IMR-90 (cell line): Measurements from ENCODE around the gene ATRX. TPM values are rescaled to one million over a fixed set of nuclear protein-coding genes. Genes with fewer than 3 reads are reported as not detected.
A peak's percentile ranks its signal among the peaks of the same experiment; 100 is the strongest.

Source experiments
- ATAC-seq: fragments of 200-7000 bp; cut with Tn5 transposase; 2 replicates; pipeline ENCODE4 v1.9.1; 2020; ENCODE audit warnings: low read depth, mild to moderate bottlenecking, moderate library complexity
- BruUV-seq: library from RNA; stranded (reverse); fragments of 400-500 nt; replicated peaks from 2 replicates; lab custom pipeline; 2021; lab: Mats Ljungman, UMichigan
- CTCF ChIA-PET: fragments of 300-600 bp; formaldehyde crosslinking; extraction: SDS; loops from one replicate; lab custom pipeline; 2021; ENCODE audit warnings: antibody characterized with exemption; lab: Yijun Ruan, JAX
- POLR2A ChIA-PET: fragments of 300-600 bp; sonication (Branson Sonifier 250); formaldehyde crosslinking; loops from one replicate; lab custom pipeline; 2022; ENCODE audit warnings: antibody characterized with exemption; ENCODE audit not compliant: unreplicated experiment; lab: Charles Lee
- DNase-seq: peaks from one replicate; pipeline ENCODE4 v3.0.0; 2013
- H2AFZ ChIP-seq: replicated peaks from 2 replicates; pipeline ENCODE3; 2013; ENCODE audit warnings: low read length, mild to moderate bottlenecking; ENCODE audit not compliant: poor library complexity
- H2AK5ac ChIP-seq: 2 replicates; pipeline ENCODE4 v1.6.1; 2013; ENCODE audit warnings: low read depth, low read length, inconsistent platforms
- H2AK9ac ChIP-seq: replicated peaks from 2 replicates; pipeline ENCODE3; 2013; ENCODE audit warnings: mild to moderate bottlenecking, low read depth, low read length, moderate library complexity; ENCODE audit not compliant: poor library complexity
- H2BK120ac ChIP-seq: 2 replicates; pipeline ENCODE4 v1.6.1; 2013; ENCODE audit warnings: low read depth, low read length, inconsistent platforms
- H2BK15ac ChIP-seq: 3 replicates; pipeline ENCODE4 v1.6.1; 2013; ENCODE audit warnings: low read depth, low read length, inconsistent platforms
- H2BK20ac ChIP-seq: 2 replicates; pipeline ENCODE4 v1.6.1; 2013; ENCODE audit warnings: low read depth, mild to moderate bottlenecking, inconsistent platforms, low read length, moderate library complexity
- H2BK5ac ChIP-seq: 2 replicates; pipeline ENCODE4 v1.6.1; 2013; ENCODE audit warnings: mild to moderate bottlenecking, low read depth, low read length, inconsistent platforms; ENCODE audit not compliant: poor library complexity, severe bottlenecking
- H3K14ac ChIP-seq: replicated peaks from 2 replicates; pipeline ENCODE4 v1.6.1; 2013; ENCODE audit warnings: low read depth, low read length, inconsistent platforms
- H3K18ac ChIP-seq: 2 replicates; pipeline ENCODE4 v1.6.1; 2013; ENCODE audit warnings: low read depth, low read length, control low read depth
- H3K23ac ChIP-seq: 2 replicates; pipeline ENCODE4 v1.6.1; 2013; ENCODE audit warnings: low read depth, low read length, inconsistent platforms
- H3K27ac ChIP-seq: 2 replicates; pipeline ENCODE4 v1.5.1; 2013; ENCODE audit warnings: mild to moderate bottlenecking, control low read depth, low read length; ENCODE audit not compliant: insufficient read depth
- H3K27me3 ChIP-seq: 2 replicates; pipeline ENCODE4 v1.6.1; 2013; ENCODE audit warnings: low read length; ENCODE audit not compliant: control insufficient read depth, insufficient read depth
- H3K36me3 ChIP-seq: 2 replicates; pipeline ENCODE4 v1.6.1; 2013; ENCODE audit warnings: low read length, mixed read lengths; ENCODE audit not compliant: control insufficient read depth, insufficient read depth
- H3K4ac ChIP-seq: 2 replicates; pipeline ENCODE4 v1.6.1; 2013; ENCODE audit warnings: low read depth, low read length, inconsistent platforms
- H3K4me1 ChIP-seq: 2 replicates; pipeline ENCODE4 v1.6.1; 2013; ENCODE audit warnings: low read length, mixed read lengths; ENCODE audit not compliant: control insufficient read depth, insufficient read depth
- H3K4me2 ChIP-seq: 2 replicates; pipeline ENCODE4 v1.6.1; 2013; ENCODE audit warnings: low read depth, mild to moderate bottlenecking, control low read depth, low read length, moderate library complexity
- H3K4me3 ChIP-seq: 2 replicates; pipeline ENCODE4 v1.5.1; 2013; ENCODE audit warnings: low read depth, mild to moderate bottlenecking, control low read depth, low read length, moderate library complexity; ENCODE audit not compliant: insufficient read depth
- H3K56ac ChIP-seq: 2 replicates; pipeline ENCODE4 v1.6.1; 2013; ENCODE audit warnings: low read length, inconsistent platforms; ENCODE audit not compliant: insufficient read depth; ENCODE audit errors: extremely low read depth
- H3K79me1 ChIP-seq, 2 experiments: 2 replicates each; pipeline ENCODE4 v1.6.1; 2013; ENCODE audit warnings: low read length in 2 of 2, inconsistent platforms in 1 of 2, low read depth in 1 of 2
- H3K9ac ChIP-seq: 2 replicates; pipeline ENCODE4 v1.6.1; 2013; ENCODE audit warnings: low read depth, low read length, control low read depth
- H3K9me1 ChIP-seq: 2 replicates; pipeline ENCODE4 v1.6.1; 2013; ENCODE audit warnings: low read length, inconsistent platforms; ENCODE audit not compliant: insufficient read depth
- H3K9me3 ChIP-seq: 2 replicates; pipeline ENCODE4 v1.6.1; 2013; ENCODE audit warnings: low read length; ENCODE audit not compliant: control insufficient read depth, insufficient read depth
- H4K20me1 ChIP-seq: 2 replicates; pipeline ENCODE4 v1.6.1; 2013; ENCODE audit warnings: low read length, inconsistent platforms; ENCODE audit not compliant: insufficient read depth
- H4K5ac ChIP-seq: 2 replicates; pipeline ENCODE4 v1.6.1; 2013; ENCODE audit warnings: mild to moderate bottlenecking, low read depth, low read length, control low read depth
- H4K8ac ChIP-seq, 2 experiments: 2 replicates each; pipeline ENCODE4 v1.6.1; 2013; ENCODE audit warnings: low read depth in 2 of 2, low read length in 2 of 2, control low read depth in 1 of 2, inconsistent platforms in 1 of 2
- H4K91ac ChIP-seq: 2 replicates; pipeline ENCODE4 v1.6.1; 2013; ENCODE audit warnings: low read depth, low read length, inconsistent platforms; ENCODE audit not compliant: insufficient read depth
- FOS ChIP-seq: fragments of 150-350 bp; IDR thresholded peaks from 2 replicates; pipeline ENCODE4 v1.6.1; 2016; ENCODE audit warnings: low read depth, low read length
- MAFK ChIP-seq: IDR thresholded peaks from 2 replicates; pipeline ENCODE4 v1.6.1; 2012; ENCODE audit warnings: low read depth, low read length, improper control_type of control experiment
- NFE2L2 ChIP-seq: fragments of 150-350 bp; IDR thresholded peaks from 2 replicates; pipeline ENCODE4 v1.6.1; 2016; ENCODE audit warnings: low read depth, mild to moderate bottlenecking, low read length
- POLR2A ChIP-seq: IDR thresholded peaks from 2 replicates; pipeline ENCODE4 v1.6.1; 2012; ENCODE audit warnings: mild to moderate bottlenecking, low read depth, low read length
- WGBS, 2 experiments: methylation state at CpG; one replicate each; pipeline versions ENCODE4 v1.1.5 to v1.1.7; 2013; ENCODE audit warnings: missing lambda C conversion rate in 2 of 2; ENCODE audit not compliant: insufficient read length in 1 of 2; ENCODE audit errors: extremely low coverage in 2 of 2; 5-methylcytosine and 5-hydroxymethylcytosine counted together
- dilution Hi-C: fragments of 300-500 bp; cut with HindIII; formaldehyde crosslinking; loops from one replicate; pipeline ENCODE4 v1.14.3; 2018; ENCODE audit warnings: low sequenced_read_pairs; ENCODE audit not compliant: unreplicated experiment
- in situ Hi-C: fragments of 300-500 bp; cut with MboI; formaldehyde crosslinking; loops from 3 replicates; pipeline ENCODE4 v1.14.3; 2019; ENCODE audit warnings: low sequenced_read_pairs, inconsistent platforms, mixed read lengths
- intact Hi-C: fragments of 100-400 bp; cut with micrococcal nuclease; formaldehyde crosslinking; loops from 2 replicates; pipeline ENCODE4 v1.10.0; 2022
- polyA plus RNA-seq, 3 experiments: library from polyadenylated mRNA; depleted of rRNA; stranded (reverse); fragments of >200 nt; gene quantifications; 2 replicates each; pipeline ENCODE4 v1.2.3, GENCODE V29; 2012; ENCODE audit warnings: low replicate concordance in 1 of 3
- total RNA-seq: library from RNA; depleted of rRNA; stranded (reverse); fragments of >200 nt; gene quantifications from 2 replicates; pipeline ENCODE4 v1.2.3, GENCODE V29; 2012

Gene ATRX
- total and polyA plus RNA-seq, 2 of the 4 experiments (the other 2 are of a cell fraction), result 20.7 to 73.8 TPM

DNA sequence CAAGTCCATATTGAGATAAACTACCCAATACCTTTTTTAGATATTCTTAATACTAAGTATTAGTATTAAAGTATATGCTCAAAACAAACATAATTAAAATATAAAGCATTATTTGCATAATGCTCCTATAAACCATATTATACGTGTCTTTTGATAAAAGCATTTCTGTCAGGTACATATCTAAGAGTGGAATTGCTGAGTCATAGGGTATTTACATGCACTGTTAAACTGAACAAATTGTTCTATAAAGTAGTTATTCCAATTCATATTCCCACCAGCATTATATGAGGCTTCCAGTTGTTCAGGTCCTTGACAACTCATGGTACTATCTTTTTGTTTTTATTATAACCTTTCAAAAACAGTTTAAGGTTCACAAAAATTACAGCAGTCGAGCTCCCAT is 224.6 kb downstream of the ATRX start:
- H3K4me3 ChIP-seq, result no peak overlapping the region
- no peak overlapping the region for H2AFZ ChIP-seq
- WGBS, 2 experiments, result no CpG with 5 or more reads among the region's 2 CpGs
- H3K9me3 ChIP-seq, result no peaks in the 10 kb centered on the region
- H3K79me1 ChIP-seq, result no peaks in the 10 kb centered on the region
- peaks cover 5% of the 10 kb centered on the region; the same call in 1 of the 2 replicates for H3K36me3 ChIP-seq
- dilution Hi-C loops, result no loop called here
- no peak overlapping the region for H2BK20ac ChIP-seq
- H2BK120ac ChIP-seq, result no peak overlapping the region
- BruUV-seq, result no TSS peak
- DNase-seq, result no peak
- no peak overlapping the region for H2AK9ac ChIP-seq
- ChIA-PET CTCF (no interaction called here), POLR2A (no interaction called here)
- H2BK5ac ChIP-seq, result no peak overlapping the region
- in situ Hi-C loops, result no loop called here
- intact Hi-C loops, result no loop called here
- H4K91ac ChIP-seq, result no peak overlapping the region
- no peak overlapping the region for H3K4me2 ChIP-seq
- H3K27ac ChIP-seq, result no peak overlapping the region
- H4K8ac ChIP-seq, result no peak overlapping the region
- no peak overlapping the region for H4K5ac ChIP-seq
- no peak overlapping the region for H2BK15ac ChIP-seq
- no peaks in the 10 kb centered on the region for H4K20me1 ChIP-seq
- no peak for ATAC-seq
- TF ChIP-seq NFE2L2 (peak; percentile 75), POLR2A (no peak), MAFK (peak; percentile 19; the same call in 1 of the 2 replicates), FOS (no peak)
- H3K56ac ChIP-seq, result no peak overlapping the region
- no peak overlapping the region for H3K4ac ChIP-seq
- no peak overlapping the region for H3K23ac ChIP-seq
- H3K27me3 ChIP-seq, result no peaks in the 10 kb centered on the region
- no peak overlapping the region for H3K9ac ChIP-seq
- no peak overlapping the region for H3K18ac ChIP-seq
- H2AK5ac ChIP-seq, result no peak overlapping the region
- no peaks in the 10 kb centered on the region for H3K4me1 ChIP-seq
- no peak overlapping the region for H3K14ac ChIP-seq
- no peaks in the 10 kb centered on the region; the same call in 1 of the 2 replicates for H3K9me1 ChIP-seq
